HEK293T (cell line): Measurements from ENCODE around the gene POLR2L.

ENCODE experiments used
- ARNT ChIP-seq: fragments of 450-650 bp; IDR thresholded peaks from 2 replicates; pipeline ENCODE4 v1.6.1; 2017; ENCODE audit warnings: mild to moderate bottlenecking
- BHLHE40 ChIP-seq: fragments of 450-650 bp; IDR thresholded peaks from 2 replicates; pipeline ENCODE4 v1.6.1; 2016; ENCODE audit warnings: mild to moderate bottlenecking, moderate library complexity, borderline replicate concordance
- CTBP1 ChIP-seq: fragments of 450-650 bp; IDR thresholded peaks from 2 replicates; pipeline ENCODE4 v1.6.1; 2016; ENCODE audit warnings: borderline replicate concordance
- ELF4 ChIP-seq: fragments of 450-650 bp; IDR thresholded peaks from 2 replicates; pipeline ENCODE4 v1.6.1; 2017; ENCODE audit warnings: antibody characterized with exemption
- FOXA1 ChIP-seq: fragments of 450-650 bp; IDR thresholded peaks from 2 replicates; pipeline ENCODE4 v1.6.1; 2016; ENCODE audit warnings: mild to moderate bottlenecking
- FOXM1 ChIP-seq: fragments of 450-650 bp; IDR thresholded peaks from 2 replicates; pipeline ENCODE4 v1.6.1; 2017; ENCODE audit warnings: mild to moderate bottlenecking, borderline replicate concordance
- L3MBTL2 ChIP-seq: fragments of 450-650 bp; conservative IDR thresholded peaks from 2 replicates; pipeline ENCODE4 v1.6.1; 2016; ENCODE audit warnings: mild to moderate bottlenecking
- LEF1 ChIP-seq: fragments of 450-650 bp; IDR thresholded peaks from 2 replicates; pipeline ENCODE4 v1.6.1; 2017; ENCODE audit warnings: mild to moderate bottlenecking, borderline replicate concordance
- PKNOX1 ChIP-seq: fragments of 450-650 bp; IDR thresholded peaks from 2 replicates; pipeline ENCODE4 v1.6.1; 2016
- SP1 ChIP-seq: fragments of 450-650 bp; IDR thresholded peaks from 2 replicates; pipeline ENCODE4 v1.6.1; 2017
- SUZ12 ChIP-seq: fragments of 450-650 bp; IDR thresholded peaks from 2 replicates; pipeline ENCODE4 v1.6.1; 2016; ENCODE audit warnings: mild to moderate bottlenecking
- TARDBP ChIP-seq: fragments of 450-650 bp; IDR thresholded peaks from 2 replicates; pipeline ENCODE4 v1.6.1; 2016
- ZNF384 ChIP-seq: fragments of 450-650 bp; IDR thresholded peaks from 2 replicates; pipeline ENCODE4 v1.6.1; 2016

GRCh38 chr11:803467-803742 lies 38.9 kb downstream of the POLR2L start:
- TF ChIP-seq PKNOX1 (no peak), FOXM1 (no peak), TARDBP (no peak), BHLHE40 (no peak), ELF4 (no peak), FOXA1 (no peak), SUZ12 (no peak), L3MBTL2 (no peak), ZNF384 (no peak), SP1 (no peak), LEF1 (no peak), ARNT (no peak), CTBP1 (no peak)
